OCI-LY7 (cell line): ENCODE data around the gene CCDC91.

Experiments
- CTCF ChIP-seq: fragments of 200-600 bp; sonication (generic); conservative IDR thresholded peaks from 2 replicates; pipeline ENCODE4 v1.5.1; 2014; ENCODE audit warnings: mild to moderate bottlenecking, antibody characterized with exemption, low read length, moderate library complexity, mixed read lengths
- EZH2phosphoT487 ChIP-seq: fragments of 200-600 bp; sonication (generic); IDR thresholded peaks from 2 replicates; pipeline ENCODE4 v1.6.1; 2018; ENCODE audit warnings: low read depth, borderline replicate concordance, mild to moderate bottlenecking, mixed run types, antibody characterized with exemption, low read length, moderate library complexity, mixed read lengths

GRCh38 chr12:28159688-28160087 is 30.6 kb upstream of the CCDC91 start:
- TF ChIP-seq CTCF (no peak), EZH2phosphoT487 (no peak)
